GM12801 (cell line): ENCODE data around the gene CD93.

Experiments used
- TF ChIP-seq, protein P1 (sequence below): IDR thresholded peaks from one replicate; pipeline ENCODE4 v1.5.1; 2011; ENCODE audit warnings: control low read depth; ENCODE audit not compliant: insufficient read length; ENCODE audit errors: extremely low read depth

The CD93 gene

DNA sequence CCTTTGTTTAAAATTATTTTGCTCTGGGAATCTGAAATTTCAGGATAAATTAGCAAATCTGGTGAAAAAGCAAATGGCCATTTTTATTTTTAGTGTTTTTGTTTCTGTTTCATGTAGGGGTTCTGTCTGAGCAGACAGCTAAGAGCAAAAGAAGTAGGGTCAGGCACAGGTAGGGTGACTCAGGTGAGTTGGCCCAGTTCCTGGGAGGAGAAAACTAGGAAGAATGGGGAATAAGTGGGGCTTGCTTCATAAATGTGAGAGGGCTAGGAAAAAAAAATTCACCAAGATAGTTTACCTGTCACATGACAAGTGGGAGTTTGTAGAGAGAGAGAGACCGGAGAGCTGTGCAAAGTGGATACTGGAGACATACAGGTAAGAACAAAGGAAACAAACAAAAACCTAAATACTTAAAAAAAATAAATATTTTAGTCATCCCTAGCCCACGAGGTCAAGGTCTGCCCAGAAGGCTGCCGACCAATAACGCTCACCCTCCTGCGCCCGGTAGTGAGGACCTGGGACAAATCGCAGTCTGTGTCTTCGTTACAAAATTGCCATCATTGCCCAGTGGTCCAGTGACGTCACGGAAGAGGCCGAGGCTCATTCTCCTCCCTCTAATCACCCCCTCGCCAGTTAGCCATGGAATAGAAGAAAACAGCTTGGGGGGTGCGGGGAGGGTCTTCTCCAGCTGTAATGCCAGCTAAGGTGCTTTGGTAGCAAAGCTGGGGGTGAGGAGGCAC lies 39.0 kb downstream of the CD93 start:
- TF ChIP-seq, protein P1, sequence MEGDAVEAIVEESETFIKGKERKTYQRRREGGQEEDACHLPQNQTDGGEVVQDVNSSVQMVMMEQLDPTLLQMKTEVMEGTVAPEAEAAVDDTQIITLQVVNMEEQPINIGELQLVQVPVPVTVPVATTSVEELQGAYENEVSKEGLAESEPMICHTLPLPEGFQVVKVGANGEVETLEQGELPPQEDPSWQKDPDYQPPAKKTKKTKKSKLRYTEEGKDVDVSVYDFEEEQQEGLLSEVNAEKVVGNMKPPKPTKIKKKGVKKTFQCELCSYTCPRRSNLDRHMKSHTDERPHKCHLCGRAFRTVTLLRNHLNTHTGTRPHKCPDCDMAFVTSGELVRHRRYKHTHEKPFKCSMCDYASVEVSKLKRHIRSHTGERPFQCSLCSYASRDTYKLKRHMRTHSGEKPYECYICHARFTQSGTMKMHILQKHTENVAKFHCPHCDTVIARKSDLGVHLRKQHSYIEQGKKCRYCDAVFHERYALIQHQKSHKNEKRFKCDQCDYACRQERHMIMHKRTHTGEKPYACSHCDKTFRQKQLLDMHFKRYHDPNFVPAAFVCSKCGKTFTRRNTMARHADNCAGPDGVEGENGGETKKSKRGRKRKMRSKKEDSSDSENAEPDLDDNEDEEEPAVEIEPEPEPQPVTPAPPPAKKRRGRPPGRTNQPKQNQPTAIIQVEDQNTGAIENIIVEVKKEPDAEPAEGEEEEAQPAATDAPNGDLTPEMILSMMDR: no peak

DNA sequence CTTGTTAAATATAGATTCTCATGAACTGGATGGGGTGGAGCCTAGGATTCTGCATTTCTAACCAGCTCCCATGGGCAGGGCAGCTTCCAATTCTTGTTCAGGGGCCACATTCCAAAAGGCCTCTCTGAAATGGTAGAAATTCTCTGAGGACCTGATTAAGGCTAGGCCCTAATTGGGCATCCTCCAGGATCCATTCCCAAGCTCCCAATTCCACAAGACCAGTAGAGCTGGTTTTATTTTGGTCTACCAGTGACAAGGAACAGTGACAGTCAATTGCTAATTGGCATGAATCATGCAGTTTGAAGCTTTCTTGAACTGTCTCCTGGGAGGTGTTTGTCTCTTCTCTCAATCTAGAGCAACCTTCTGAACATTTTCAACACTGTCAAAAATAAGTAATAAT lies 39.7 kb downstream of the CD93 start:
- TF ChIP-seq, protein P1: no peak

DNA sequence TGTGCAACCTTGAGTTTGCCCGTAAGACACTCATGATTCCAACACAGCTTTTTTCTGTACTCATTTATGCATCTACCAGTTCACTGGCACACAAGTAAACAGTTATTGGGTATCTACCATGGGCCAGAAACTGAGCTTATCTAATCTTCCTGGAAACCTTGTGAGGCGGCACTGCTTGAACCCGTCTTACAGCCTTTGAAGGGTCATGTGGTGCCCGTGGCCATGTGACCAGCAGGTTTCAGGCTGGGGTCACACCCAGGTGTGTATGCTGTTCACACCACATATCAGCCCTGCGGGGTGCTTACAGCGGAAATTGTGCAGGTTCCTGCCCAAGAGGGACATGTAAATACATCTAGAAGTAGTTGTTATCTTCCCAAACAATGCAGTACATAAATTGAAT lies 42.7 kb downstream of the CD93 start:
- TF ChIP-seq, protein P1: no peak

DNA sequence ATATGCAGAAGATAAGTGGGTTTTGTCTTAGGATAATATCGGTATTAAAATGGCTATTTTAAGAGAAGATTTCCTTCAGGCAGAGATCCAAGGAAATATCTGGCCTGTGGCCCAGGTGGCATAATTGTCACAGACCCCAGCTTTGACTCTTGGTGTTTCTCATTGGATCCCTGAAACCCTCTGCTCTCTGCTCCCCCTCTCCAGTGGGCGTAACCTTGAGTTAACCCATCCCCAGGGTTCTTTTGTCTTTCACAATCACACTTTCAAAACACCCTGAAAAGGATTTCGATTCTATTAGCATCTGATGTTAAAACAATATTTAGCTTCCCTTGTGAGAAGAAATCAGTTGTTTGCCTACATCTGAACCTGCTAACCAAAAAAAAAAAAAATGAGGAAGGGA lies 43.9 kb downstream of the CD93 start:
- TF ChIP-seq, protein P1: no peak

DNA sequence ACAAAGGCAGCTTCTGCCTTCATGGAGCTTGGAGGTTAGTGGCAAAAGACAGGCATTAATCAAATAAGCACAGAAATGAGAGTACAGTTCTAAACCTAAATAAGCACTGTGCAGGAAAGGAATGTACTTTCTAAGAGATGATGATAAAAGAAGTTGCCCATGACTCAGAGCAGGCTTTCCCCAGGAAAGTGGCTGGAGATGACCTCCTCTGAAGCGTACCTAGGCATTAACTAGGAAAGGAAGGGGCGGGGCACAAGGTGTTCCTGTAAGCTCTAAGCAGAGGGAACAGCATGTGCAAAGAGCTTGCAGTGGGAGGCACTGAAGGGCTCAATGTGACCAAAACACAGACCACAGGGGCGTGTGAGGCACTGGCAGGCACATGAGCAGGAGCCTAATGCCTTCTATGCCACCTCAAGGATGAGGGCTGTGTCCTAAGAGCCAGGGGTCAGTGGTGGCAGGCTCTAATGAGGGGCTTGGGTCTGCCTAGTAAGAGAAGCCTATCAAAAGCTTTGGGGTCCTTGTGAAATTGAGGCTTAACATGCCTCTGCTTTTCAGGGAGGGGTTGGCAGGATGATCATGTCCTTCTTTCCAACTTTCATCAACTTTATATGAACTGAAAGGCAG lies 46.1 kb downstream of the CD93 start:
- TF ChIP-seq, protein P1: no peak

DNA sequence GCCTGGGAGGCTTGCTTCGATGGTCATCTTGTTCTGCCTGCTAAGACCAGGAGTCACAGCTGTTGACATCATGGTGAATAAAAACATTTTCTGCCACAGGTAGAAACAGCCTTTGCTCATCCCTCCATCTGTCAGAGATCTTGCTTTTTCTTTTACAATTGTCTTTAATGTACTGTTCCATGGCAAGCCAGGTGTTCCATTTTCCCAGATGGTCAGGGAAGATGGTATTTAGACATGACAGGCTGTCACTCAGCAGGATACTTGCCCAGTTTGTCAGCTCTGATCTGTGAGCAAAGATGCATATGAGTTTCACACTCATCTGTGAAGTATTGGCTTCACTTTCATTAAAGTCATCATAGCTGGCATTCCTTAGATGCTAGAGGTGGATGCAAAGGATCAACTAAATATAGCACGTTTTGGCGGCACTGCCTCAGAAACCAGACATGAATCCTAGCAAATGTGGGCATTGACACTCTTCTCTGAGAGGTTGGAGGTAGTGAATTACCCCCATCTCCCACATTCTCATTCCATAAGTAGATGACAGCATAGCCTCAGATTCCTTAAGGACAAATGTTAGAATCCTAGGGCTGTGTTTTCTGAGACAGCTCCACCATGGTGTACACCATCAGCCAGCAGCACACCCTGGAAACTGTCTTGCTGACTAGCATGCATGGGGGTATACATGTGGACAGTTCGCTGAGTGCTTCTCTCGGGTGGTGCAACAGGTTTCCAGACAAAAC lies 46.8 kb downstream of the CD93 start:
- TF ChIP-seq, protein P1: no peak

DNA sequence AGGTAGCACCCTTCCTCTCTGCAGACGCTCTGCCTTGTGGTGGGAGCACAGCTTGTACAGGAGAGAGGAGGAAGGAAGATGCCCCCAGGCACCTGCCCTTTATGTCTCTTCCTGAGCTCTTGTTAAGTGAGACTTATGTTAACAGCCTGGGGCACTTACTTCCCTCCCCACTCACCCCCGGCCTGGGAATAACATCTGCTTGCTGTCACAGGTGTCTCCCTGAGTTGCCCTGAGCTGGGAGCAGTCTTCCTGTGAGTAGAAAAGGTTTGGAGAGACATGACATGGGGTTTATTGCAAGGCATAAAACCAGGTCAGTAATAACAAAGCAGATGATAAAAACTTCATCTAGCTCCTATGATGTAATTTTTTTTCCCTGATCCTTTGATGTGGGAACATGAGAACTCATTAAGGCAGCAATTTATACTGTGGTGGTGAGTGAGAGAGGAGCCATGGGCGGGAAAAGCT lies 49.1 kb downstream of the CD93 start:
- TF ChIP-seq, protein P1: no peak
